HG02798 (cell line): ENCODE results near the gene HFM1.
"Not testable (repeated sequence)": the region's sequence is repeated elsewhere in the genome, so short reads cannot be mapped to it uniquely, and the experiment has no call there.

Source experiments
- ATAC-seq: cut with Tn5 transposase; IDR thresholded peaks from one replicate; pipeline ENCODE4 v1.9.1; 2021; ENCODE audit warnings: mild to moderate bottlenecking; ENCODE audit not compliant: unreplicated experiment, poor library complexity

Gene HFM1

GRCh38 chr1:91383456-91383855 is 21.2 kb downstream of the HFM1 start:
- ATAC-seq, result no peak

DNA sequence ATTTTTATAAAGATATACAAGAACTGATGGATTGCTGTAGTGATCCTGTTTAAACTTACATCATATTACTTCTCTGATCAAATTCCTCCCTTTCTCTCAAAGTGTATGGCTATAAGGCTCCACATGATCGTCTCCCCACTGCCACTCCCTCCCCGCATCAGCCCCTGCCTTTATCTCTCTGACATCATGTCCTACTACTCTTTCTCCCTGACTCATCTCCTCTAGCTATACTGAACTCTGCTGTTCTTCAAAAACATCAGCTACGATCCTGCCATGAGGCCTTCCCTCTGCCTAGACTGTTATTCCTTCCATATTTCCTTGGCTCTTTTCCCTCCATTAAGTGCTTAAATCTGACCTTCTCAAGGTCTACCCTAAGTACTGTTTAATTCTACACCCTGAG is 22.8 kb downstream of the HFM1 start:
- no peak for ATAC-seq

GRCh38 chr1:91374086-91374485 is 30.6 kb downstream of the HFM1 start:
- no peak for ATAC-seq

- ATAC-seq, result not testable (repeated sequence)
Measured at GRCh38 chr1:91372230-91372629, 32.4 kb downstream of the HFM1 start.

- no peak for ATAC-seq
Measured at GRCh38 chr1:91349524-91349923, 55.1 kb downstream of the HFM1 start.

- ATAC-seq, result no peak
Measured at GRCh38 chr1:91346824-91347223, 57.8 kb downstream of the HFM1 start.

DNA sequence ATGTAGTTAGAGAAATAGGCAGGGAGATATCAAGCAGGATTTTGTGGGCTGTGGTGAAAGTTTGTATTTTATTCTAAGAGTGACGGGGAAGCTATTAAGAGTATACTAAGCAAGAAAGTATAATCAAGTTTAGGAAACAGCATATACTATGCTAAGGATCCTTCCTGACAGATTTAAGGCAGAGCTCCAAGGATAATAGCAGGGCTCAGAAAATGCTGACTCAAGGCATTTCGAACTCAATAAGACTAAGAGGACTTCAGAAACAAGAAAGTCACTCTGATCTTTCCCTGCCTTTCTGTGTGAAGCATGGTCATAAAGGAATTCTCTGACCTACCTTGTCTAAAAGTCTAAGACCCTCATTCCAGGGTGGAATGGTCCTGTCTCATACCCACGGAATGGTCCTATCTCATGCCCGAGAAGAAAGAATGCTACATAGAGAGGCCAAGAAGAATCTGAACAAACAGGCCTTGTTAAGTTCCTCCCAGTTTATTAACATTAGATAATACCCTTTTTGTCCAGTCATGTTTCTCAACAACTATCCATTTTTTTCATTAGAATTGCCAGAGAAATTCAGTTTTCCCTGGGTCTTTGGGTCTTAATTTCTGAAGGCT is 59.1 kb downstream of the HFM1 start:
- no peak for ATAC-seq

GRCh38 chr1:91338501-91338900 is 66.1 kb downstream of the HFM1 start:
- no peak for ATAC-seq

DNA sequence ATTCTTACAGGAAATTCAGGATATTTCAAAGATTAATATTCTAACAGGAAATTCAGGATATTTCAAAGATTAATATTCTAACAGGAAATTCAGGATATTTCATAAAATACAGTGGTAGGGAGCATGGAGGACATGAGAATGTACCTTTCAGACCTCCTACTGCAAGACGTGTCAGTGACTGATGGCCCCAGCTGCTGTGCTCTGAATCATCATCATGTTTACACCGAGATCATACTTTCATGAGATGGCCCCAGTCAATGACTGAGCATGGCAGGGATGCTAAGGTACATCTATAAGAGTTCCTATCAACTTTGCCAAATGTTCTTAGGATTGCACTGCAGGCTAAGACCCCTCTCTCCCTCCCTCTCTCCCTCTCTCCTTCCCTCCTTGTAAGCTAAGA is 69.0 kb downstream of the HFM1 start:
- no peak for ATAC-seq

GRCh38 chr1:91334856-91335255 is 69.8 kb downstream of the HFM1 start:
- ATAC-seq, result no peak

- ATAC-seq, result no peak
Measured at GRCh38 chr1:91325456-91325855, 79.2 kb downstream of the HFM1 start.

- no peak for ATAC-seq
Measured at GRCh38 chr1:91314643-91315042, 90.0 kb downstream of the HFM1 start.

- no peak for ATAC-seq
Measured at GRCh38 chr1:91311672-91312071, 93.0 kb downstream of the HFM1 start.

- no peak for ATAC-seq
Measured at GRCh38 chr1:91308544-91308943, 96.1 kb downstream of the HFM1 start.

- ATAC-seq, result no peak
Measured at GRCh38 chr1:91307784-91308409, 96.7 kb downstream of the HFM1 start.

GRCh38 chr1:91303165-91303564 is 101.5 kb downstream of the HFM1 start:
- ATAC-seq, result no peak

GRCh38 chr1:91288843-91289553 is 115.6 kb downstream of the HFM1 start:
- not testable (repeated sequence) for ATAC-seq

GRCh38 chr1:91286962-91287317 is 117.7 kb downstream of the HFM1 start:
- not testable (repeated sequence) for ATAC-seq

DNA sequence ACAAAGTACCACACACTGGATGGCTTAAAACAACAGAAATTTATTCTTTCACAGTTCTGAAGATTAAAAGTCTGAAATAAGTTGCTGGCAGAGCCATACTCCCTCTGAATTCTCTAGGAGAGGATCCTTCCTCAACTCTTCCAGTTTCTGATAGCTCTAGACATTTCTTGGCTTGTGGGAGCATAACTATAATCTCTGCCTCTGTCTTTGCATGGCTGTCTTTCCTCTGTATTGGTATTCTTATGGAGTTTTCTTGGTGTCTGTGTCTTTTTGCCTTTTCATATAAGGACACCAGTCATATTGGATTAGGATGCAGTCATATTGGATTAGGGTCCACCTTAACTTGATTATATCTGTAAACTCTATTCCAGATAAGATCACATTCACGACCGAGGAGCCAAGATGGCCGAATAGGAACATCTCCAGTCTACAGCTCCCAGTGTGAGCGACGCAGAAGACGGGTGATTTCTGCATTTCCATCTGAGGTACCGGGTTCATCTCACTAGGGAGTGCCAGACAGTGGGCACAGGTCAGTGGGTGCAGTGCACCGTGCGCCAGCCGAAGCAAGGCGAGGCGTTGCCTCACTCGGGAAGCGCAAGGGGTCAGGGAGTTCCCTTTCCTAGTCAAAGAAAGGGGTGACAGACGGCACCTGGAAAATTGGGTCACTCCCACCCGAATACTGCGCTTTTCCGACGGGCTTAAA is 118.2 kb downstream of the HFM1 start:
- not testable (repeated sequence) for ATAC-seq

- ATAC-seq, result no peak
Measured at GRCh38 chr1:91283421-91283726, 121.3 kb downstream of the HFM1 start.

GRCh38 chr1:91282695-91283420 is 121.8 kb downstream of the HFM1 start:
- peak; percentile 70 for ATAC-seq
